Measurements from ENCODE around the gene RNU2-63P. TPM values are rescaled to one million over a fixed set of nuclear protein-coding genes. Genes with fewer than 3 reads are reported as not detected.

Gene RNU2-63P
- total RNA-seq, 1 donor from 2014 or later, result not detected

- DNase-seq (peak; percentile 82), ATAC-seq (peak; percentile 88)
- TF ChIP-seq CTCF (IDR thresholded peaks at IDR 0.05), result no peak
- Histone ChIP-seq H3K9me3 (no peaks in the 10 kb centered on the region), H3K4me1 (no peaks in the 10 kb centered on the region), H3K4me3 (peak overlapping the region; percentile 64), H3K27ac (peak overlapping the region; percentile 89), H3K27me3 (no peaks in the 10 kb centered on the region), H3K36me3 (no peaks in the 10 kb centered on the region)
- intact Hi-C loops (cut with DNase I), result no loop called here
These were observed 823 bp upstream of the RNU2-63P start for GRCh38 chr2:88016960-88017779.

GRCh38 chr2:88011011-88011410, 5.3 kb downstream of the RNU2-63P start:
- ATAC-seq, result no peak
- no peak for TF ChIP-seq CTCF (IDR thresholded peaks at IDR 0.05)
- no peak overlapping the region for H3K4me3 ChIP-seq
- H3K27me3 ChIP-seq, result no peaks in the 10 kb centered on the region
- no peaks in the 10 kb centered on the region for H3K36me3 ChIP-seq
- no peak for DNase-seq
- intact Hi-C loops (cut with DNase I), result no loop called here
- no peaks in the 10 kb centered on the region for H3K9me3 ChIP-seq
- H3K27ac ChIP-seq, result no peak overlapping the region
- no peaks in the 10 kb centered on the region for H3K4me1 ChIP-seq

GRCh38 chr2:88010136-88010535, 6.2 kb downstream of the RNU2-63P start:
- no peak for TF ChIP-seq CTCF (IDR thresholded peaks at IDR 0.05)
- no peak for DNase-seq

GRCh38 chr2:88006912-88007439, 9.4 kb downstream of the RNU2-63P start:
- DNase-seq (no peak), ATAC-seq (no peak)
- Histone ChIP-seq H3K9me3 (no peaks in the 10 kb centered on the region), H3K4me1 (no peaks in the 10 kb centered on the region), H3K27ac (no peak overlapping the region), H3K27me3 (no peaks in the 10 kb centered on the region), H3K36me3 (no peaks in the 10 kb centered on the region), H3K4me3 (no peak overlapping the region)
- intact Hi-C loops (cut with DNase I), result no loop called here
- TF ChIP-seq CTCF (IDR thresholded peaks at IDR 0.05), result no peak

More at GRCh38 chr2:88010136-88010535, 6.2 kb downstream of the RNU2-63P start:
- intact Hi-C loops (cut with DNase I), result no loop called here
- no peak overlapping the region for H3K4me3 ChIP-seq
- no peaks in the 10 kb centered on the region for H3K9me3 ChIP-seq
- no peak overlapping the region for H3K27ac ChIP-seq
- no peaks in the 10 kb centered on the region for H3K36me3 ChIP-seq
- no peak for ATAC-seq
- no peaks in the 10 kb centered on the region for H3K4me1 ChIP-seq
- no peaks in the 10 kb centered on the region for H3K27me3 ChIP-seq

- no peak for DNase-seq
- no peaks in the 10 kb centered on the region for H3K9me3 ChIP-seq
- H3K4me1 ChIP-seq, result no peaks in the 10 kb centered on the region
- TF ChIP-seq CTCF (IDR thresholded peaks at IDR 0.05), result no peak
- no peak overlapping the region for H3K4me3 ChIP-seq
- ATAC-seq, result no peak
- H3K27ac ChIP-seq, result no peak overlapping the region
- intact Hi-C loops (cut with DNase I), result no loop called here
- no peaks in the 10 kb centered on the region for H3K27me3 ChIP-seq
- H3K36me3 ChIP-seq, result no peaks in the 10 kb centered on the region
These were observed 10.6 kb downstream of the RNU2-63P start for GRCh38 chr2:88005776-88006175.
